Measurements from ENCODE around the gene RLN1. TPM values are rescaled to one million over a fixed set of nuclear protein-coding genes. Genes with fewer than 3 reads are reported as not detected.
"Not testable (repeated sequence)": the region's sequence is repeated elsewhere in the genome, so short reads cannot be mapped to it uniquely, and the experiment has no call there.

The RLN1 gene
- total RNA-seq, 1 donor from 2014 or later = 0.84 TPM

- Mint-ChIP-seq H3K4me1 (no peaks in the 10 kb centered on the region), H3K36me3 (ENCODE audit: low read depth) (no peaks in the 10 kb centered on the region), H3K27me3 (ENCODE audit: low read depth) (peaks cover 8% of the 10 kb centered on the region), H3K4me3 (no peak overlapping the region), H3K27ac (ENCODE audit: unreplicated experiment) (no peak overlapping the region), H3K9me3 (peaks cover 8% of the 10 kb centered on the region)
- TF ChIP-seq CTCF (conservative IDR thresholded peaks at IDR 0.05) = no peak
- DNase-seq (ENCODE audit: low read depth, low spot score) = no peak
These were observed 24.3 kb downstream of the RLN1 start for GRCh38 chr9:5315187-5315923.

GRCh38 chr9:5310851-5311250 lies 28.8 kb downstream of the RLN1 start:
- H3K9me3 Mint-ChIP-seq = peaks cover 8% of the 10 kb centered on the region

GRCh38 chr9:5305741-5306140 lies 33.9 kb downstream of the RLN1 start:
- no peak overlapping the region for H3K27ac Mint-ChIP-seq (ENCODE audit: unreplicated experiment)
- H3K27me3 Mint-ChIP-seq (ENCODE audit: low read depth) = peaks cover 26% of the 10 kb centered on the region
- TF ChIP-seq CTCF (conservative IDR thresholded peaks at IDR 0.05) = no peak
- H3K36me3 Mint-ChIP-seq (ENCODE audit: low read depth) = no peaks in the 10 kb centered on the region
- no peak overlapping the region for H3K4me3 Mint-ChIP-seq
- no peaks in the 10 kb centered on the region for H3K4me1 Mint-ChIP-seq
- DNase-seq (ENCODE audit: low read depth, low spot score) = no peak
- no peaks in the 10 kb centered on the region for H3K9me3 Mint-ChIP-seq

More at GRCh38 chr9:5310851-5311250, 28.8 kb downstream of the RLN1 start:
- Mint-ChIP-seq H3K36me3 (ENCODE audit: low read depth) (no peaks in the 10 kb centered on the region), H3K4me1 (no peaks in the 10 kb centered on the region), H3K27ac (ENCODE audit: unreplicated experiment) (no peak overlapping the region), H3K4me3 (no peak overlapping the region), H3K27me3 (ENCODE audit: low read depth) (peaks cover 20% of the 10 kb centered on the region)
- no peak for TF ChIP-seq CTCF (conservative IDR thresholded peaks at IDR 0.05)
- no peak for DNase-seq (ENCODE audit: low read depth, low spot score)

GRCh38 chr9:5303840-5304795 lies 35.6 kb downstream of the RLN1 start, which contains the start of gene RLN2:
RLN2 (minus strand) TSS chr9:5304716; CDS start chr9:5304580, 136 bp downstream.
- H3K27ac Mint-ChIP-seq (ENCODE audit: unreplicated experiment); H3K4me1 Mint-ChIP-seq; DNase-seq (ENCODE audit: low read depth, low spot score); H3K9me3 Mint-ChIP-seq; H3K36me3 Mint-ChIP-seq (ENCODE audit: low read depth): not testable (repeated sequence)
- peaks cover 21% of the 10 kb centered on the region for H3K27me3 Mint-ChIP-seq (ENCODE audit: low read depth)
- H3K4me3 Mint-ChIP-seq = peak within 1 kb of the TSS; percentile 63

GRCh38 chr9:5301544-5301943 lies 38.1 kb downstream of the RLN1 start:
- no peaks in the 10 kb centered on the region for H3K36me3 Mint-ChIP-seq (ENCODE audit: low read depth)
- no peak for TF ChIP-seq CTCF (conservative IDR thresholded peaks at IDR 0.05)
- no peak overlapping the region for H3K4me3 Mint-ChIP-seq
- DNase-seq (ENCODE audit: low read depth, low spot score) = no peak
- H3K27ac Mint-ChIP-seq (ENCODE audit: unreplicated experiment) = no peak overlapping the region
- peaks cover 26% of the 10 kb centered on the region for H3K27me3 Mint-ChIP-seq (ENCODE audit: low read depth)
- H3K4me1 Mint-ChIP-seq = no peaks in the 10 kb centered on the region
- peaks cover 5% of the 10 kb centered on the region for H3K9me3 Mint-ChIP-seq

Measured in neural crest cell (in vitro differentiated cells).